Measurements from ENCODE around the gene ATP13A3. TPM values are rescaled to one million over a fixed set of nuclear protein-coding genes. Genes with fewer than 3 reads are reported as not detected.
"Not testable (repeated sequence)": the region's sequence is repeated elsewhere in the genome, so short reads cannot be mapped to it uniquely, and the experiment has no call there.

ATP13A3 gene
- total RNA-seq, 2 experiments from 2014 or later = 79.5 to 84.5 TPM

DNA sequence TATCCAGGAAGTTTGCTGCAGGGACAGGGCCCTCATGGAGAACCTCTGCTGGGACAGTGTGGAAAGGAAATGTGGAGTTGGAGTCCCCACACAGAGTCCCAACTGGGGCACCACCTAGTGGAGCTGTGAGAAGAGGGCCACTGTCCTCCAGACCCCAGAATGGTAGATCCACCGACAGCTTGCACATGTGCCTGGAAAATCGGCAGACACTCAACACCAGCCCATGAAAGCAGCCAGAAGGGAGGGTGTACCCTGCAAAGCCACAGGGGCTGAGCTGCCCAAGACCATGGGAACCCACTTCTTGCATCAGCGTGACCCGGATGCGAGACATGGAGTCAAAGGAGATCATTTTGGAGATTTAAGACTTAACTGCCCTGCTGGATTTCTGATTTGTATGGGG lies 33.4 kb upstream of the ATP13A3 start:
- H3K27ac ChIP-seq (ENCODE audit: low read depth, low read length, poor library complexity, severe bottlenecking); H4K20me1 ChIP-seq (ENCODE audit: insufficient read depth, low read length); H3K4me3 ChIP-seq (ENCODE audit: low read depth, low read length, poor library complexity, severe bottlenecking); intact Hi-C loops (cut with micrococcal nuclease; ENCODE audit: unreplicated experiment); DNase-seq (ENCODE audit: low spot score); H3K79me2 ChIP-seq (ENCODE audit: insufficient read depth, low read depth, low read length); POLR2A ChIA-PET; CTCF ChIA-PET (ENCODE audit: unreplicated experiment); BruUV-seq (replicated peaks); H3K9me2 ChIP-seq (ENCODE audit: insufficient read depth, low read length); H3K4me1 ChIP-seq (ENCODE audit: insufficient read depth, low read length, poor library complexity, severe bottlenecking); H2AFZ ChIP-seq (ENCODE audit: low read length); H3K4me2 ChIP-seq (ENCODE audit: low read length); H3K36me3 ChIP-seq (ENCODE audit: insufficient read depth, low read length); H3K9me3 ChIP-seq (ENCODE audit: low read length): not testable (repeated sequence)
- TF ChIP-seq, protein P1, sequence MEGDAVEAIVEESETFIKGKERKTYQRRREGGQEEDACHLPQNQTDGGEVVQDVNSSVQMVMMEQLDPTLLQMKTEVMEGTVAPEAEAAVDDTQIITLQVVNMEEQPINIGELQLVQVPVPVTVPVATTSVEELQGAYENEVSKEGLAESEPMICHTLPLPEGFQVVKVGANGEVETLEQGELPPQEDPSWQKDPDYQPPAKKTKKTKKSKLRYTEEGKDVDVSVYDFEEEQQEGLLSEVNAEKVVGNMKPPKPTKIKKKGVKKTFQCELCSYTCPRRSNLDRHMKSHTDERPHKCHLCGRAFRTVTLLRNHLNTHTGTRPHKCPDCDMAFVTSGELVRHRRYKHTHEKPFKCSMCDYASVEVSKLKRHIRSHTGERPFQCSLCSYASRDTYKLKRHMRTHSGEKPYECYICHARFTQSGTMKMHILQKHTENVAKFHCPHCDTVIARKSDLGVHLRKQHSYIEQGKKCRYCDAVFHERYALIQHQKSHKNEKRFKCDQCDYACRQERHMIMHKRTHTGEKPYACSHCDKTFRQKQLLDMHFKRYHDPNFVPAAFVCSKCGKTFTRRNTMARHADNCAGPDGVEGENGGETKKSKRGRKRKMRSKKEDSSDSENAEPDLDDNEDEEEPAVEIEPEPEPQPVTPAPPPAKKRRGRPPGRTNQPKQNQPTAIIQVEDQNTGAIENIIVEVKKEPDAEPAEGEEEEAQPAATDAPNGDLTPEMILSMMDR (conservative IDR thresholded peaks at IDR 0.05; ENCODE audit: low read length) = peak; percentile 27; the same call in 1 of the 2 replicates

DNA sequence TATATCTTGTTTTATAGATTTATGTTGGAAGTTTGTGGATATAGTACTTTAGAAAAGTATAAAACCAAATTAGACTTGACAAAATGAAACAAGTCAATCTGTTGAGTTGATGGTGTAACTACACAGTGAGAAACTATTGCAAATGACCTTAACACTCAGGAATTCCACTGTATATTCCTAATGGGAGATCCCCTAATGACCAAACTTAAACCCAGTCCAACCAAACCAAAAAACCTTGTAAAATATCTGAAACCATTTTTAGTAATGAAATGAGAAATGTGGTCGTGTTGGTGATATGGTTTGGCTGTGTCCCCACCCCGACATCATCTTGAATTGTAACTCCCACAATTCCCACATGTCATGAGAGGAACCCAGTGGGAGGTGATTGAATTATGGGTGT lies 31.9 kb upstream of the ATP13A3 start:
- CTCF ChIA-PET (ENCODE audit: unreplicated experiment) = no interaction called here
- BruUV-seq (replicated peaks) = no TSS peak
- POLR2A ChIA-PET = interaction anchor here (0.5 kb wide), 1 partner anchor 64 kb away, joined by 3 read pairs; no protein-coding TSS in a partner anchor
- intact Hi-C loops (cut with micrococcal nuclease; ENCODE audit: unreplicated experiment) = no loop called here
- H4K20me1 ChIP-seq (ENCODE audit: insufficient read depth, low read length) = no peaks in the 10 kb centered on the region
- H3K27ac ChIP-seq (ENCODE audit: low read depth, low read length, poor library complexity, severe bottlenecking) = no peak overlapping the region
- H3K9me2 ChIP-seq (ENCODE audit: insufficient read depth, low read length) = no peaks in the 10 kb centered on the region
- TF ChIP-seq EZH2phosphoT487 (IDR thresholded peaks at IDR 0.05; ENCODE audit: borderline replicate concordance, low read depth, low read length) = no peak
- TF ChIP-seq, protein P1 (conservative IDR thresholded peaks at IDR 0.05; ENCODE audit: low read length) = no peak
- H3K4me2 ChIP-seq (ENCODE audit: low read length) = no peak overlapping the region
- no peaks in the 10 kb centered on the region for H3K4me1 ChIP-seq (ENCODE audit: insufficient read depth, low read length, poor library complexity, severe bottlenecking)
- no peak overlapping the region for H3K4me3 ChIP-seq (ENCODE audit: low read depth, low read length, poor library complexity, severe bottlenecking)
- H3K79me2 ChIP-seq (ENCODE audit: insufficient read depth, low read depth, low read length) = no peaks in the 10 kb centered on the region
- no peaks in the 10 kb centered on the region for H3K36me3 ChIP-seq (ENCODE audit: insufficient read depth, low read length)
- H2AFZ ChIP-seq (ENCODE audit: low read length) = no peak overlapping the region
- DNase-seq (ENCODE audit: low spot score) = no peak
- no peaks in the 10 kb centered on the region for H3K9me3 ChIP-seq (ENCODE audit: low read length)

DNA sequence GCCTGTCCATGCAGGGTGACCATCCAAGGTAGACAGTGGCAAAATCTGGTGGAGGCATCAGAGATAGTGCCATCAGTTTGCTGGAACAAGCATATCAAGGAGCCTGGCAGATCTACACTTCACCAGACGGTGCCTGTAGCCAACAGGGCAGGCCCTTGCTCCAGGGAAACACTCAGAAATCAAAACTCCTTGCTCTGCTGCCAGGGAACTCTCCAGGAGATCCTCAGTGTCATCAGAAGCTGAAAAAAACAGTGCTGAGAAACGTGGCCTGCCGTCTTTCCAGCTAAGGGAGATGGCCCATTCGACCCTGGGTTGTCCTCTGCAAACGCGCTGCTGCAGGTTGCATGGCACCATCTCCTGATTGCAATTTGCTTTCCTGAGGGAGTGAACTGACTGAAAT lies 30.5 kb upstream of the ATP13A3 start:
- no peaks in the 10 kb centered on the region for H3K79me2 ChIP-seq (ENCODE audit: insufficient read depth, low read depth, low read length)
- H4K20me1 ChIP-seq (ENCODE audit: insufficient read depth, low read length) = no peaks in the 10 kb centered on the region
- no peaks in the 10 kb centered on the region for H3K9me2 ChIP-seq (ENCODE audit: insufficient read depth, low read length)
- H3K9me3 ChIP-seq (ENCODE audit: low read length) = no peaks in the 10 kb centered on the region
- BruUV-seq (replicated peaks) = no TSS peak
- POLR2A ChIA-PET = no interaction called here
- intact Hi-C loops (cut with micrococcal nuclease; ENCODE audit: unreplicated experiment) = no loop called here
- CTCF ChIA-PET (ENCODE audit: unreplicated experiment) = interaction anchor here (0.6 kb wide), 1 partner anchor 147 kb away, joined by 3 read pairs; no protein-coding TSS in a partner anchor
- H3K36me3 ChIP-seq (ENCODE audit: insufficient read depth, low read length) = no peaks in the 10 kb centered on the region
- no peak overlapping the region for H3K4me2 ChIP-seq (ENCODE audit: low read length)
- TF ChIP-seq, protein P1 (conservative IDR thresholded peaks at IDR 0.05; ENCODE audit: low read length) = no peak
- TF ChIP-seq EZH2phosphoT487 (IDR thresholded peaks at IDR 0.05; ENCODE audit: borderline replicate concordance, low read depth, low read length) = no peak
- H3K4me3 ChIP-seq (ENCODE audit: low read depth, low read length, poor library complexity, severe bottlenecking) = no peak overlapping the region
- H3K27ac ChIP-seq (ENCODE audit: low read depth, low read length, poor library complexity, severe bottlenecking) = no peak overlapping the region
- H2AFZ ChIP-seq (ENCODE audit: low read length) = no peak overlapping the region
- DNase-seq (ENCODE audit: low spot score) = no peak
- H3K4me1 ChIP-seq (ENCODE audit: insufficient read depth, low read length, poor library complexity, severe bottlenecking) = no peaks in the 10 kb centered on the region
